BJ (cell line): ENCODE data around the gene TAS1R2. TPM values are rescaled to one million over a fixed set of nuclear protein-coding genes. Genes with fewer than 3 reads are reported as not detected.

Source experiments
- CTCF ChIA-PET: fragments of 350-600 bp; formaldehyde crosslinking; extraction: SDS; loops from one replicate; lab custom pipeline; 2021; ENCODE audit warnings: antibody characterized with exemption, inconsistent platforms; lab: Yijun Ruan, JAX
- POLR2A ChIA-PET: fragments of 300-600 bp; sonication (Branson Sonifier 250); formaldehyde crosslinking; extraction: SDS; loops from one replicate; lab custom pipeline; 2021; ENCODE audit warnings: antibody characterized with exemption; lab: Charles Lee
- DNase-seq: peaks from one replicate; pipeline ENCODE4 v3.0.0-alpha.2; 2011; ENCODE audit warnings: low read depth
- H3K27me3 ChIP-seq: 2 replicates; pipeline ENCODE4 v1.6.0; 2011; ENCODE audit warnings: low read length; ENCODE audit not compliant: control insufficient read depth, insufficient read depth
- H3K36me3 ChIP-seq: 2 replicates; pipeline ENCODE4 v1.5.1; 2011; ENCODE audit warnings: low read length; ENCODE audit not compliant: control insufficient read depth, insufficient read depth
- H3K4me3 ChIP-seq: 2 replicates; pipeline ENCODE4 v1.5.1; 2011; ENCODE audit warnings: low read depth, mild to moderate bottlenecking, control low read depth, low read length
- polyA plus RNA-seq: library from polyadenylated mRNA; depleted of rRNA; stranded (reverse); fragments of >200 nt; gene quantifications from 2 replicates; pipeline ENCODE4 v1.2.3, GENCODE V29; 2011
- TF ChIP-seq, protein P1 (sequence below): IDR thresholded peaks from 2 replicates; pipeline ENCODE4 v1.5.1; 2011; ENCODE audit warnings: low read depth, mild to moderate bottlenecking, control low read depth, inconsistent platforms, low read length, moderate library complexity; ENCODE audit not compliant: insufficient read depth

The TAS1R2 gene
- polyA plus RNA-seq, 1 experiment, result not detected

DNA sequence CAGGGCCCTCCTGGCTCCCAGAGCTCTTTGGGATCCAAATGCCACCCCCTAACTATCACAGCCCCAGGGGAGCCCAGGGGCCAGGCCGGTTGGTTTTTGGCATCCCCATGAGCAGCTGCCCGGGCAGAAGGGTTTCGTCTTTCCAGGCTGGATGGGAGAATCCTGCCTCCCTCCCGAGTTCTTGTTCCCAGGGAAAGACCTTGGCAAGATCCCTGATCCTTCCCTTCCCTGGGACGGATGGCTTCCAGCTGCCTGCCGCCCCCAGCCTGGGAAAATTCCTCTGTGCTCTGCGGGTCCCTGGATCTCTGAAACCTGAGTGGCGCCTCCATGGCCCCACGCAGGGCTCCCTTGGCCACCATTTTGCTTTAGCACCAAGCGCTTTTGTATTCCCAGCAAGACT, 55.6 kb downstream of the TAS1R2 start:
- H3K27me3 ChIP-seq, result no peaks in the 10 kb centered on the region
- TF ChIP-seq, protein P1, sequence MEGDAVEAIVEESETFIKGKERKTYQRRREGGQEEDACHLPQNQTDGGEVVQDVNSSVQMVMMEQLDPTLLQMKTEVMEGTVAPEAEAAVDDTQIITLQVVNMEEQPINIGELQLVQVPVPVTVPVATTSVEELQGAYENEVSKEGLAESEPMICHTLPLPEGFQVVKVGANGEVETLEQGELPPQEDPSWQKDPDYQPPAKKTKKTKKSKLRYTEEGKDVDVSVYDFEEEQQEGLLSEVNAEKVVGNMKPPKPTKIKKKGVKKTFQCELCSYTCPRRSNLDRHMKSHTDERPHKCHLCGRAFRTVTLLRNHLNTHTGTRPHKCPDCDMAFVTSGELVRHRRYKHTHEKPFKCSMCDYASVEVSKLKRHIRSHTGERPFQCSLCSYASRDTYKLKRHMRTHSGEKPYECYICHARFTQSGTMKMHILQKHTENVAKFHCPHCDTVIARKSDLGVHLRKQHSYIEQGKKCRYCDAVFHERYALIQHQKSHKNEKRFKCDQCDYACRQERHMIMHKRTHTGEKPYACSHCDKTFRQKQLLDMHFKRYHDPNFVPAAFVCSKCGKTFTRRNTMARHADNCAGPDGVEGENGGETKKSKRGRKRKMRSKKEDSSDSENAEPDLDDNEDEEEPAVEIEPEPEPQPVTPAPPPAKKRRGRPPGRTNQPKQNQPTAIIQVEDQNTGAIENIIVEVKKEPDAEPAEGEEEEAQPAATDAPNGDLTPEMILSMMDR, result no peak
- H3K4me3 ChIP-seq, result no peak overlapping the region
- ChIA-PET POLR2A (no interaction called here), CTCF (no interaction called here)
- no peaks in the 10 kb centered on the region for H3K36me3 ChIP-seq
- no peak for DNase-seq

DNA sequence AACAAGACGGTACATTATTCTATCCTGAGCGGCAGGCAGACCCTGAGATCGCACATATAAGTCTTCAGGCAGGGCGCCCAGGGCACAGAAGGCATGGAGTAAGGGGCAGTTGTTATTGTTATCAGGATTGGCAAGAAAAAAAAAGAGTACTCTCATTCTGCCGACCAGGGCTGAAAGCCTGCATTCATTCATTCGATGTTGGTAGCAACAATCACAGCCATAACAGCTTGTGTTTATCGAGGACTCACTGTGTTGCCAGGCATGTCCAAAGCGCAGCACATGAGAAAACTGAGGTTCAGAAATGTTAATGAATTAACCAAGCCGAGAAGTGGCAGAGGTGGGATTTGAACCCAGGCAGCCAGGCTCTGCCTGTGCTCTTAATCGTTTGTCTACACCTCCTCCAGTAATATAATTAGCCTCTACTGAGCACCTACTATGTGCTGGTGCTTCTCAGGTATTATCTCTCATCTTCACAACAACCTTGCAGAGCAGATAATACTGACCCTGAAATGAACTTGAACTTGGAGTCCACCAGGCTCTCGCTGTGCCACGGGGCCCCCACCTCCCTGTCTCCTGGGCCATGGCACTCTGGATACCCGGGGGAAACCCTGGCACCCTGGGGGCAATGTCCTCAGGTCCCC, 56.2 kb downstream of the TAS1R2 start:
- ChIA-PET CTCF (no interaction called here), POLR2A (no interaction called here)
- TF ChIP-seq, protein P1, result no peak
- Histone ChIP-seq H3K4me3 (no peak overlapping the region), H3K27me3 (no peaks in the 10 kb centered on the region), H3K36me3 (no peaks in the 10 kb centered on the region)
- DNase-seq, result no peak

- ChIA-PET POLR2A (no interaction called here), CTCF (no interaction called here)
Observed at GRCh38 chr1:18802231-18802630, 57.2 kb downstream of the TAS1R2 start.

GRCh38 chr1:18800258-18800657, 59.2 kb downstream of the TAS1R2 start:
- Histone ChIP-seq H3K27me3 (no peaks in the 10 kb centered on the region), H3K36me3 (no peaks in the 10 kb centered on the region), H3K4me3 (no peak overlapping the region)
- no peak for DNase-seq
- ChIA-PET CTCF (interaction anchor here (1.4 kb wide), 1 partner anchor 21 kb away, joined by 4 read pairs; no protein-coding TSS in a partner anchor), POLR2A (no interaction called here)
- TF ChIP-seq, protein P1, result no peak

More at GRCh38 chr1:18802231-18802630, 57.2 kb downstream of the TAS1R2 start:
- H3K4me3 ChIP-seq, result no peak overlapping the region
- H3K36me3 ChIP-seq, result no peaks in the 10 kb centered on the region
- TF ChIP-seq, protein P1, result no peak
- no peaks in the 10 kb centered on the region for H3K27me3 ChIP-seq
- DNase-seq, result no peak

DNA sequence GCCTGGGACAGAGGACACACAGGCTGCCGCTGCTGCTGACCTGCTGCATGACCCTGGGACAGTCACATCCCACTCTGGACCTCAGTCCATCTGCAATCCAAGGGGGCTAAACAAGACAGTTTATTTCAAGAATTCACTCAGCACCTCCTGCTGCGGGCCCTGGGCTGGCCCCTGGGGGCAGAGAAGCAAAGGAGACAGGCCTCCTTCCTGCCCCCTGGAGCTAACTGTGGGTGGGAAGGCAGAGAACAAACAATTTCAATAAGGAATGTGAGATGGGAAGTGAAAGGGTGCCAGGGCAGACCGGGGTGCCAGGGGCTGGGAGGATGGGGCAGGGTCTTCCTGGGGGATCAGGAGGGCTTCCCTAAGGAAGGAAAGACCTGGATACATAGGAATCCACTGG, 60.0 kb downstream of the TAS1R2 start:
- ChIA-PET POLR2A (no interaction called here), CTCF (interaction anchor here (0.6 to 1.4 kb wide), 2 partner anchors 13 to 22 kb away, joined by 3 to 4 read pairs; no protein-coding TSS in a partner anchor)
- no peaks in the 10 kb centered on the region for H3K36me3 ChIP-seq
- H3K4me3 ChIP-seq, result no peak overlapping the region
- no peaks in the 10 kb centered on the region for H3K27me3 ChIP-seq
- DNase-seq, result no peak
- TF ChIP-seq, protein P1, result no peak
